HTR-8/SVneo (cell line): ENCODE results near the gene PARP14.
"Not testable (repeated sequence)": the region's sequence is repeated elsewhere in the genome, so short reads cannot be mapped to it uniquely, and the experiment has no call there.

Source experiments
- DNase-seq: peaks from one replicate; pipeline ENCODE4 v3.0.0; 2011; ENCODE audit warnings: low spot score, mixed read lengths; ENCODE audit not compliant: insufficient read length
- FAIRE-seq: peaks from 2 replicates; lab custom pipeline; 2011; peaks lifted over from hg19 to GRCh38; lab: Jason Lieb, UNC

The PARP14 gene

GRCh38 chr3:122680475-122681283, at the start of gene PARP14:
Gene PARP14 (plus strand): TSS chr3:122680839. CDS start chr3:122680884, 45 bp downstream.
- DNase-seq (peak; percentile 56), FAIRE-seq (no peak)

GRCh38 chr3:122635789-122636188, 44.9 kb upstream of the PARP14 start:
- DNase-seq (peak; percentile 17), FAIRE-seq (no peak)

- FAIRE-seq: no peak
- no peak for DNase-seq
These were observed 43.9 kb upstream of the PARP14 start for GRCh38 chr3:122636697-122637096.

GRCh38 chr3:122640437-122640999, 40.1 kb upstream of the PARP14 start:
- no peak for FAIRE-seq
- no peak for DNase-seq

- DNase-seq (no peak), FAIRE-seq (no peak)
These were observed 37.7 kb upstream of the PARP14 start for GRCh38 chr3:122642935-122643334.

- DNase-seq (no peak), FAIRE-seq (no peak)
These were observed 34.3 kb upstream of the PARP14 start for GRCh38 chr3:122646146-122646988.

- FAIRE-seq, DNase-seq: not testable (repeated sequence)
These were observed 29.3 kb upstream of the PARP14 start for GRCh38 chr3:122651233-122651907.

GRCh38 chr3:122651962-122652361, 28.7 kb upstream of the PARP14 start:
- not testable (repeated sequence) for FAIRE-seq, DNase-seq

GRCh38 chr3:122658336-122658735, 22.3 kb upstream of the PARP14 start:
- not testable (repeated sequence) for DNase-seq, FAIRE-seq

GRCh38 chr3:122660297-122660974, 20.2 kb upstream of the PARP14 start:
- DNase-seq (no peak), FAIRE-seq (no peak)

- DNase-seq (no peak), FAIRE-seq (no peak)
These were observed 19.0 kb upstream of the PARP14 start for GRCh38 chr3:122661633-122662032.

GRCh38 chr3:122662505-122662904, 18.1 kb upstream of the PARP14 start:
- DNase-seq (no peak), FAIRE-seq (no peak)

GRCh38 chr3:122665226-122665786, 15.3 kb upstream of the PARP14 start:
- no peak for DNase-seq
- no peak for FAIRE-seq

GRCh38 chr3:122665881-122666280, 14.8 kb upstream of the PARP14 start:
- DNase-seq: no peak
- FAIRE-seq: no peak

- FAIRE-seq: no peak
- peak; percentile 43 for DNase-seq
These were observed 11.5 kb upstream of the PARP14 start for GRCh38 chr3:122668930-122669730.

- DNase-seq: no peak
- FAIRE-seq: no peak
These were observed 9.1 kb upstream of the PARP14 start for GRCh38 chr3:122671553-122671952.

- DNase-seq: no peak
- no peak for FAIRE-seq
These were observed 6.3 kb upstream of the PARP14 start for GRCh38 chr3:122674339-122674738.

- no peak for FAIRE-seq
- DNase-seq: no peak
These were observed 3.9 kb upstream of the PARP14 start for GRCh38 chr3:122676759-122677158.

- FAIRE-seq: no peak
These were observed 3.4 kb upstream of the PARP14 start for GRCh38 chr3:122677216-122677615.

More at GRCh38 chr3:122677216-122677615, 3.4 kb upstream of the PARP14 start:
- no peak for DNase-seq
